HCT116 (cell line): ENCODE data around the gene SERGEF. TPM values are rescaled to one million over a fixed set of nuclear protein-coding genes. Genes with fewer than 3 reads are reported as not detected.

Experiments used
- ATAC-seq: fragments of 200-7000 bp; cut with Tn5 transposase; 2 replicates; pipeline ENCODE4 v1.9.1; 2020; ENCODE audit warnings: mild to moderate bottlenecking, moderate library complexity
- BruUV-seq: library from RNA; stranded (reverse); fragments of 400-500 nt; replicated peaks from 2 replicates; lab custom pipeline; 2021; lab: Mats Ljungman, UMichigan
- CTCF ChIA-PET: fragments of 300-600 bp; sonication (Branson Sonifier 250); formaldehyde crosslinking; loops from one replicate; lab custom pipeline; 2021; ENCODE audit warnings: antibody characterized with exemption; lab: Charles Lee
- POLR2A ChIA-PET: fragments of 300-600, 350-600 bp; sonication (Branson Sonifier 250); formaldehyde crosslinking; loops from one replicate; lab custom pipeline; 2021; ENCODE audit warnings: antibody characterized with exemption; lab: Charles Lee
- RAD21 ChIA-PET, 2 experiments: fragments of 300-600 bp; sonication (Branson Sonifier 250); formaldehyde crosslinking; loops; one replicate each; lab custom pipeline; 2023; ENCODE audit warnings: low total read pairs in 2 of 2; ENCODE audit not compliant: uncharacterized antibody in 2 of 2, unreplicated experiment in 2 of 2, low non-redundant PET in 1 of 2; lab: Charles Lee
- DNase-seq: peaks from one replicate; pipeline ENCODE4 v3.0.0-alpha.2; 2010; ENCODE audit warnings: low read depth, low spot score
- H2AFZ ChIP-seq: fragments of 200-600 bp; shearing (Covaris generic), sonication (generic); 2 replicates; pipeline ENCODE4 v1.6.1; 2017; ENCODE audit warnings: low read depth, mixed run types, mixed read lengths, antibody characterized with exemption, low read length; ENCODE audit not compliant: poor library complexity, severe bottlenecking
- H3K27ac ChIP-seq: 2 replicates; pipeline ENCODE4 v1.5.1; 2012; ENCODE audit warnings: low read depth, low read length
- H3K27me3 ChIP-seq: fragments of 200-600 bp; sonication (generic); 2 replicates; pipeline ENCODE4 v1.6.1; 2016; ENCODE audit warnings: mixed run types, low read length, mixed read lengths; ENCODE audit not compliant: insufficient read depth
- H3K36me3 ChIP-seq, 2 experiments: fragments of 200-500 bp in 1 of 2; fragments of 200-600 bp in 1 of 2; sonication (Bioruptor generic) in 1 of 2; sonication (generic) in 1 of 2; 2 replicates each; pipeline versions ENCODE4 v1.5.1 to v1.6.1; 2014 to 2016; ENCODE audit warnings: low read length in 2 of 2, inconsistent platforms in 1 of 2, mixed read lengths in 1 of 2, mixed run types in 1 of 2; ENCODE audit not compliant: insufficient read depth in 2 of 2, control insufficient read depth in 1 of 2
- H3K4me1 ChIP-seq, 2 experiments: fragments of 200-600 bp in 1 of 2; sonication (generic) in 1 of 2; 2 replicates each; pipeline versions ENCODE4 v1.5.1 to v1.6.1; 2012 to 2017; ENCODE audit warnings: low read length in 2 of 2, inconsistent platforms in 1 of 2, mild to moderate bottlenecking in 1 of 2, mixed read lengths in 1 of 2, mixed run types in 1 of 2, moderate library complexity in 1 of 2; ENCODE audit not compliant: insufficient read depth in 2 of 2, control insufficient read depth in 1 of 2
- H3K4me2 ChIP-seq: fragments of 200-600 bp; sonication (generic); 2 replicates; pipeline ENCODE4 v1.6.1; 2017; ENCODE audit warnings: mixed run types, low read length, mixed read lengths
- H3K4me3 ChIP-seq, 2 experiments: fragments of 200-600 bp in 1 of 2; sonication (generic) in 1 of 2; replicated peaks in 1 of 2; 2 replicates each; pipeline ENCODE4 v1.5.1; 2011 to 2016; ENCODE audit warnings: low read length in 2 of 2, control low read depth in 1 of 2, low read depth in 1 of 2, mild to moderate bottlenecking in 1 of 2, mixed read lengths in 1 of 2, mixed run types in 1 of 2
- H3K79me2 ChIP-seq: fragments of 200-600 bp; sonication (generic); 2 replicates; pipeline ENCODE4 v1.6.1; 2017; ENCODE audit warnings: mild to moderate bottlenecking, mixed run types, low read length, moderate library complexity, mixed read lengths; ENCODE audit not compliant: insufficient read depth
- H3K9ac ChIP-seq: fragments of 200-600 bp; sonication (generic); 2 replicates; pipeline ENCODE4 v1.6.1; 2016; ENCODE audit warnings: low read length, mixed read lengths
- H3K9me2 ChIP-seq: fragments of 200-600 bp; sonication (generic), shearing (Covaris generic); 2 replicates; pipeline ENCODE4 v1.6.1; 2017; ENCODE audit warnings: mixed run types, mild to moderate bottlenecking, moderate library complexity; ENCODE audit not compliant: insufficient read depth
- H3K9me3 ChIP-seq, 2 experiments: fragments of 200-500 bp in 1 of 2; fragments of 200-600 bp in 1 of 2; sonication (Bioruptor generic) in 1 of 2; sonication (generic) in 1 of 2; 2 replicates each; pipeline ENCODE4 v1.6.1; 2014 to 2017; ENCODE audit warnings: low read length in 2 of 2, mixed read lengths in 2 of 2, inconsistent platforms in 1 of 2, low read depth in 1 of 2, mild to moderate bottlenecking in 1 of 2, mixed run types in 1 of 2, moderate library complexity in 1 of 2; ENCODE audit not compliant: control insufficient read depth in 1 of 2, insufficient read depth in 1 of 2
- H4K20me1 ChIP-seq: fragments of 200-600 bp; sonication (generic), shearing (Covaris generic); 2 replicates; pipeline ENCODE4 v1.6.1; 2017; ENCODE audit warnings: mixed run types, mild to moderate bottlenecking, moderate library complexity; ENCODE audit not compliant: insufficient read depth
- CBX3 ChIP-seq: IDR thresholded peaks from 2 replicates; pipeline ENCODE4 v1.6.1; 2012; ENCODE audit warnings: low read depth
- CEBPB ChIP-seq: IDR thresholded peaks from 2 replicates; pipeline ENCODE4 v1.6.1; 2012; ENCODE audit warnings: low read depth
- EGR1 ChIP-seq: IDR thresholded peaks from 2 replicates; pipeline ENCODE4 v1.6.1; 2012; ENCODE audit warnings: low read depth
- ELF1 ChIP-seq: IDR thresholded peaks from 2 replicates; pipeline ENCODE4 v1.6.1; 2012; ENCODE audit warnings: low read depth, borderline replicate concordance
- EZH2 ChIP-seq: fragments of 200-600 bp; sonication (generic); IDR thresholded peaks from 2 replicates; pipeline ENCODE4 v1.6.1; 2017; ENCODE audit warnings: antibody characterized with exemption, mixed run types
- FOSL1 ChIP-seq: IDR thresholded peaks from 2 replicates; pipeline ENCODE4 v1.6.1; 2012; ENCODE audit warnings: low read depth
- JUND ChIP-seq: IDR thresholded peaks from 2 replicates; pipeline ENCODE4 v1.6.1; 2012
- MAX ChIP-seq: IDR thresholded peaks from 2 replicates; pipeline ENCODE4 v1.6.1; 2012
- POLR2A ChIP-seq: IDR thresholded peaks from 2 replicates; pipeline ENCODE4 v1.7.0; 2011; ENCODE audit warnings: borderline replicate concordance; ENCODE audit not compliant: insufficient read depth, insufficient read length; ENCODE audit errors: extremely low read depth
- POLR2AphosphoS5 ChIP-seq: IDR thresholded peaks from 2 replicates; pipeline ENCODE4 v1.6.1; 2011; ENCODE audit warnings: mild to moderate bottlenecking, low read depth, low read length, moderate library complexity
- RAD21 ChIP-seq: IDR thresholded peaks from 2 replicates; pipeline ENCODE4 v1.6.1; 2012; ENCODE audit warnings: low read depth, mild to moderate bottlenecking
- REST ChIP-seq: IDR thresholded peaks from 2 replicates; pipeline ENCODE4 v1.6.1; 2012; ENCODE audit warnings: low read depth
- SIN3A ChIP-seq: IDR thresholded peaks from 2 replicates; pipeline ENCODE4 v1.6.1; 2012; ENCODE audit warnings: low read depth
- TCF7L2 ChIP-seq: IDR thresholded peaks from 2 replicates; pipeline ENCODE4 v1.7.0; 2011; ENCODE audit warnings: borderline replicate concordance, inconsistent platforms; ENCODE audit not compliant: insufficient read depth, insufficient read length; ENCODE audit errors: extremely low read depth
- ZFX ChIP-seq: fragments of 450-650 bp; IDR thresholded peaks from 2 replicates; pipeline ENCODE4 v1.6.1; 2017
- ZNF274 ChIP-seq: fragments of 200-500 bp; sonication (Bioruptor generic); IDR thresholded peaks from 2 replicates; pipeline ENCODE4 v1.6.1; 2014; ENCODE audit warnings: mild to moderate bottlenecking, low read depth, low read length, inconsistent platforms
- intact Hi-C: fragments of 100-400 bp; cut with micrococcal nuclease; formaldehyde crosslinking; loops from 2 replicates; pipeline ENCODE4 v1.10.0; 2022
- total RNA-seq: library from RNA; stranded (reverse); gene quantifications from one replicate; pipeline ENCODE4 v1.2.1, GENCODE V29; 2021; ENCODE audit not compliant: unreplicated experiment
- TF ChIP-seq, protein P1 (sequence below), 3 experiments: fragments of 200-600 bp in 1 of 3; sonication (generic) in 1 of 3; IDR thresholded peaks in 2 of 3; conservative IDR thresholded peaks in 1 of 3; 2 replicates each; pipeline ENCODE4 v1.5.1; 2012 to 2017; ENCODE audit warnings: low read depth in 2 of 3, low read length in 2 of 3, antibody characterized with exemption in 1 of 3, borderline replicate concordance in 1 of 3, control low read depth in 1 of 3, mild to moderate bottlenecking in 1 of 3, mixed read lengths in 1 of 3, mixed run types in 1 of 3, moderate library complexity in 1 of 3; ENCODE audit not compliant: insufficient read depth in 1 of 3

Gene SERGEF
- total RNA-seq, 1 experiment from 2014 or later: 32.8 TPM

- Histone ChIP-seq H3K9ac (no peak overlapping the region), H3K4me3 (no peak overlapping the region), H3K36me3 (no peaks in the 10 kb centered on the region), H3K9me2 (no peaks in the 10 kb centered on the region), H3K79me2 (no peaks in the 10 kb centered on the region), H3K9me3 (no peaks in the 10 kb centered on the region), H4K20me1 (no peaks in the 10 kb centered on the region), H2AFZ (no peak overlapping the region), H3K4me2 (no peak overlapping the region), H3K4me1 (no peaks in the 10 kb centered on the region), H3K27ac (no peak overlapping the region), H3K27me3 (no peaks in the 10 kb centered on the region)
- intact Hi-C loops: no loop called here
- no TSS peak for BruUV-seq
- RAD21 ChIA-PET: no interaction called here
- no peak for TF ChIP-seq JUND
- TF ChIP-seq RAD21: no peak
- no peak for TF ChIP-seq CBX3
- no peak for TF ChIP-seq FOSL1
- TF ChIP-seq POLR2AphosphoS5: no peak
- TF ChIP-seq ELF1: no peak
- no peak for TF ChIP-seq ZNF274
- no peak for TF ChIP-seq ZFX
- TF ChIP-seq EZH2: no peak
- no peak for TF ChIP-seq POLR2A
- TF ChIP-seq REST: no peak
- TF ChIP-seq TCF7L2: no peak
- no peak for TF ChIP-seq SIN3A
- no peak for TF ChIP-seq EGR1
- no peak for TF ChIP-seq CEBPB
- TF ChIP-seq, protein P1, sequence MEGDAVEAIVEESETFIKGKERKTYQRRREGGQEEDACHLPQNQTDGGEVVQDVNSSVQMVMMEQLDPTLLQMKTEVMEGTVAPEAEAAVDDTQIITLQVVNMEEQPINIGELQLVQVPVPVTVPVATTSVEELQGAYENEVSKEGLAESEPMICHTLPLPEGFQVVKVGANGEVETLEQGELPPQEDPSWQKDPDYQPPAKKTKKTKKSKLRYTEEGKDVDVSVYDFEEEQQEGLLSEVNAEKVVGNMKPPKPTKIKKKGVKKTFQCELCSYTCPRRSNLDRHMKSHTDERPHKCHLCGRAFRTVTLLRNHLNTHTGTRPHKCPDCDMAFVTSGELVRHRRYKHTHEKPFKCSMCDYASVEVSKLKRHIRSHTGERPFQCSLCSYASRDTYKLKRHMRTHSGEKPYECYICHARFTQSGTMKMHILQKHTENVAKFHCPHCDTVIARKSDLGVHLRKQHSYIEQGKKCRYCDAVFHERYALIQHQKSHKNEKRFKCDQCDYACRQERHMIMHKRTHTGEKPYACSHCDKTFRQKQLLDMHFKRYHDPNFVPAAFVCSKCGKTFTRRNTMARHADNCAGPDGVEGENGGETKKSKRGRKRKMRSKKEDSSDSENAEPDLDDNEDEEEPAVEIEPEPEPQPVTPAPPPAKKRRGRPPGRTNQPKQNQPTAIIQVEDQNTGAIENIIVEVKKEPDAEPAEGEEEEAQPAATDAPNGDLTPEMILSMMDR (IDR thresholded peaks at IDR 0.05 in 2 of 3, conservative IDR thresholded peaks at IDR 0.05 in 1 of 3; ENCODE audit: borderline replicate concordance in 1 of 3, insufficient read depth in 1 of 3, low read depth in 2 of 3, low read length in 2 of 3): no peak
- TF ChIP-seq MAX: no peak
- DNase-seq: no peak
- CTCF ChIA-PET: interaction anchor here (1.7 kb wide), 1 partner anchor 9 kb away, joined by 4 read pairs; no protein-coding TSS in a partner anchor
- POLR2A ChIA-PET: no interaction called here
- no peak for ATAC-seq
These were observed 97.2 kb downstream of the SERGEF start for GRCh38 chr11:17915500-17916143.
